Stimulated activated CD4-positive, alpha-beta T cell treated with anti-CD3 and anti-CD28 coated beads, TNF-alpha, amount 100 ng/mL, for 48 hours (primary cell): Measurements from ENCODE around the gene HCK.

Experiments used
- DNase-seq, 3 donors: peaks; one replicate each; pipeline ENCODE4 v3.0.0-alpha.2; 2020; ENCODE audit warnings: low read depth in 3 of 3

Gene HCK

DNA sequence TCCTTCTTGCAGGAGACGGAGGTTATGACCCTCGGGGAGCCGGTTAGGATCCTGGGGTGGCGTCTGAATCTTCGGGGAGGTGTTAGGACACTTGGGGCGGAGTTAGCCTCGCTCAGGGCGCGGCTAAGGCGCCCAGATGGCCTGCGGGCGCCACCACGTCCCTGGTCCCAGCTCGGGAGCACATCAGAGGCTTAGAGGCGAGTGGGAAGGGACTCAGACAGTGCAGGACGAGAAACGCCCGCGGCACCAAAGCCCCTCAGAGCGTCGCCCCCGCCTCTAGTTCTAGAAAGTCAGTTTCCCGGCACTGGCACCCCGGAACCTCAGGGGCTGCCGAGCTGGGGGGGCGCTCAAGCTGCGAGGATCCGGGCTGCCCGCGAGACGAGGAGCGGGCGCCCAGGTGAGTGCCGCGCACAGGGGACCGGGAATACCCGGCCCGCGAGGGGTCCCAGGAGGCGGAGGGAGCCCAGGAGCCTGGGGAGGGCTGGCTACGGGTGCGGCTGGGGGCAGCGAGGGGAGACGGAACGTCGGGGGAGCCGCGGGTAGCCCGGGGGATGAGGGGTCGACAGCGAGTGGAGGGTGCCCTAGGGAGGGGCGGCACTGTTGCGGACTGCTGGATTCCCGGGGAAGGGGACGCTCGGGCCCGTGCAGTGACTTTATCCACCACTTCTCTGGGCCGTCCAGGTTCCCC lies at the start of gene HCK:
HCK (plus strand) TSS at position 153 of the 688 bp plus-strand sequence.
- DNase-seq: no peak

DNA sequence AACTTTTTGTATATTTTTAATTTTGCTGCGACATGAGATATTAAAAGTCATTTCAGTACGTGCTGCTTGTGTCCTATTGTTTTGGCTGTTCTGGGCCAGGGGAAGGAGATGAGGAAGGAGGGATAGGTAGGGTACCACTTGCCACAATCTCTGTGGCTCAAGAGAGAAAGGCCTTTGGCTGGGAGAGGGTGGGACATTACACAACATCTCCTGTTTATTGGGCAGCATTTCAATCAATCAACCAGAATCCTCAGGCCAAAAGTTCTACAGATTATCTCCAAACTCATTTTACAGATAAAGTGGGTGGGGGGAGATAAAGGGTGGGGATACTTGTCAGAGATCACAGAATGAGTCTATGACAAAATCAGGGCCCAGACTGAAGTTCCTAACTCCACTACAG lies 48.7 kb upstream of the HCK start:
- DNase-seq: no peak

DNA sequence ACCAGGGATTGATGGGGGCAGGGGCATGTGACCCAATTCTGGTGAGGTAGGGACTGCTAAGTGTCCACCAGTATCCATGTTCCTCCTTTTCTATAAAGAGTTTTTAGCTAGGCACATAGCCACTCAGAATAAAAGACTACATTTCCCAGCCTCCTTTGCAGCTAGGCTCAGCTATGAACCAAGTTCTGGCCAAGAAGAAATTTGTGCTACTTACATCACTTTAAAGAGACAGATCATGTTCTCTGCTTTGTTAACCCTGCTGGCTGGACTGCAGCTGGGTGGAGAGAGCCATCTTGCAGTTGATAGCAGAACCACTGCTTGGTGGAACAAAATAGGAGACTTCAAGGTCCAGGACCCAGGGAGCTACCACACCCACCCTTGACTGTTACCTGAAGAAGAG lies 47.1 kb upstream of the HCK start:
- DNase-seq: no peak

DNA sequence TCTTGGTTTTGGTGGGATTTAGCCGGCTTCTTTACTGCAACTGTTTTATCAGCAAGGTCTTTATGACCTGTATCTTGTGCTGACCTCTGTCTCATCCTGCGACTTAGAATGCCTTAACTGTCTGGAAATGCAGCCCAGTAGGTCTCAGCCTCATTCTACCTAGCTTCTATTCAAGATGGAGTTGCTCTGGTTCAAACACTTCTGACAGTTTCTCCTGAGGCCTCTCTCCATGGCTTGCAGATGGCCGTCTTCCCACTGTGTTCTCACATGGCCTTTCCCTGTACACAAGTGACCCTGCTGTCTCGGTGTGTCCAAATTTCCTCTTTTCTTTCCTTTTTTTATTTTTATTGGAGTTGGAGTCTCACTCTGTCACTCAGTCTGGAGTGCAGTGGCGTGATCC lies 46.0 kb upstream of the HCK start:
- no peak for DNase-seq

DNA sequence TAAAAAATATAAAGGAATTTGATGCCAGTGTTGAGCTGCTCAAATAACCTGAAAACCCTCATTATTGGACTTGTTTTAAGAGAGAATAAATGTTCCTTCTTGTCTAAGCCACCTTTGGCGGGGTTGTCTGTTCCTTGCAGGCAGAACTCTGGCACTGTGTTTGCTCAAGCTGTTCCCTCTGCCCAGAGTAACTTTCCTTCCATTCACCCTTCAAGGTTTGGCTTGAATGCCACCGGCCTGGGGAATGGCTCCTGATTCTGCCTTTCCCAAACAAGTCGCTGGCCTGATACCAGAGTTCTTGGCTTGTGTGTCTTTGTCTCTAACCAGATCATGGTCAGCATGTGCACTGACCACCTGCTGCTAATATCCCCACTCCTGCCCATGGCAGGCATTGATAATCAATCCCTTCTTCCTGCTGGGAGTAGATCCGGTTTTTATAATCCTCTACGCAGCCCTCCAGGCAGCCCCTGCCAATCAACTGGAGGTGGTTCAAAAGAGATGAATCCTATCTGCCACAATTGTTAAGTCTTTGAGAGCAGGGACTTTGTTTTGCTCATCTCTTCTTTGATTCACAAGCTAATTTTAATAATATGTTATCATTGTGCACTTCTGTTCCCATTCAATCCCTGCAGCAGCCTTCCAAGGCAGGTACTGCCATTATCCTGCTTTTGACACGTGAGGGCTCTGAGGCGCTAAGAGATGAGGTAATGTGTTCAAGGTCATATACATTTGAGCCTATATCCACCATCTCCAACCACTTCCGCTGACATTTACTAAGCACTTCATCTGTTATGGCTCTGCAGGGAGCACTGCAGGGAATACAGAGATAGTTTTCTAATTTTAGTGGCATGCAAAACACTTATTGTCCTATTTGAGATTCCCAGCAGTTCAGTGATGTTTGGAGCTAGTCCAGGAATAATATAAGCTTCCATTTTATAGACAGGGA lies 44.9 kb upstream of the HCK start:
- no peak for DNase-seq

DNA sequence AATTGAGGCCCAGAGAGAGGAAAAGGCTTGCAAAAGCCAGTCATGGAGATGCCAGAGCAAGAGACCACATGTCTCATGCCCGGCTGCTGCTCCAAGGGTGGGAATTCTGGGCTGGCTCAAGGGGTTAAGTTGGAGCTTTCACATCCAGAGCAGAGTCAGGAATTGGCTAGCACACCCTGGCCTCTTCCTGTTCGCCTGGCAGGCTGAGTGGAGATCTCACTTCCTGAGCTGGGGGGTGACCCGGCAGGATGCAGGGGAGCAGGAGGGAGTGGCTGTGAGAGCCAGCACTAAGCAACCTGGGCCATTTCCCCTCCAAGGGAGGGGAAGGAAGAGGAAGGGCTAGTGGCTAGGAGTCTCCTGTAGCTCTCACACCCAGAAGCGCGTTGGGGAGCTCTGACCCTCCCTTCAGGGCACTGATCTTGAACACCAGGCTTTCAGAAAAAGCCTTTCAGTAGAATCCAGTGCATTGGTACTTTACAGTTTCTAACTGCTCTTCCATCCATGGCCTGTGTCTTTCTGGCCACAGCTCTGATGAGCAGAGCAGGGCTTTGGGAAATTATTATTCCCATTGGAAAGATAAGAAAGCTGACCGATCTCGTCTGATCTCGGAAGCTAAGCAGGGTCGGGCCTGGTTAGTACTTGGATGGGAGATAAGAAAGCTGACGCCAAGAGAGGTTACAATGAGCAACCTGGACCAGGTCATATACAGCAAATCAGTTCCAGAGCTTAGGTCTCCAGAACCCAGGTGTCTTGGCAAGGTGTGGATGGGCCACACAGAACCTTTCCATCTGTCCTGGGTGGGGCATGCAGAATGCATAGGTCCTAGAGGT lies 44.0 kb upstream of the HCK start:
- DNase-seq: no peak

DNA sequence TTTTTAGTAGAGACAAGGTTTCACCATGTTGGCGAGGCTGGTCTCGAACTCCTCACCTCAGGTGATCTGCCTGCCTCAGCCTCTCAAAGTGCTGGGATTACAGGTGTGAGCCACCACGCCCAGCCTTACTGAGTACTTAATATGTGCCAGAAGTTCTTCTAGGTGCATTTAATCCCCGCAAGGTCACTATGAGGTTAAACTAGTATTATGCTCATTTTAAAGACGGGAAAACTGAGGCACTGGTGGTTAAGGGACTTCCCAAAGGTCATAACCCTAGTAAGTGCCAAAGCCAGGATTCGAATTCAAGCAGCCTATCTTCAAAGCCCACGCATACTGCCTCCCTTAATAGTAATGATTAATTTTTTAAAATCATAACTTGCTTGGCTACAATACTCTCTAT lies 42.5 kb upstream of the HCK start:
- no peak for DNase-seq

DNA sequence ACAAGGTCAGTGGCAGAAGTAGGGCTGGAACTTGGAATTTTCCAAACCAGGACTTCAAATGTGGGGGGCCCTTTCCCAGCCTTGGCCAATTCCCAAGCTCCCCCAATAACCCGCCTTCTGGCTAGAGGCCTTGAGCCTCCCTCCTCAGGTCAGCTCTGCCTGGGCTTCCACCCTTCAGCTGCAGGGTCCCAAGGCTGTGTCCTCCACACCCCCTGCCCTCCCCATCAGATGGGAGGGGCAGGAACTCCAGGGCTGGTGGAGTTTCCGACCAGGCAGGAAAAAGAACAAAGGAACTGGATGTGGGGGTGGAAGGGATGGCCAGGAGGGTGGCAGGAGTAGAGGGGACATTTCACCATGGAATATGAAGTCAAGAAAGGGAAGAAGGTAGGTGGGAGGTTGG lies 41.9 kb upstream of the HCK start, which contains the start of gene CCM2L:
CCM2L (plus strand) TSS at position 338 of the 400 bp plus-strand sequence; CDS start at position 355, 17 bp downstream.
- DNase-seq: no peak

DNA sequence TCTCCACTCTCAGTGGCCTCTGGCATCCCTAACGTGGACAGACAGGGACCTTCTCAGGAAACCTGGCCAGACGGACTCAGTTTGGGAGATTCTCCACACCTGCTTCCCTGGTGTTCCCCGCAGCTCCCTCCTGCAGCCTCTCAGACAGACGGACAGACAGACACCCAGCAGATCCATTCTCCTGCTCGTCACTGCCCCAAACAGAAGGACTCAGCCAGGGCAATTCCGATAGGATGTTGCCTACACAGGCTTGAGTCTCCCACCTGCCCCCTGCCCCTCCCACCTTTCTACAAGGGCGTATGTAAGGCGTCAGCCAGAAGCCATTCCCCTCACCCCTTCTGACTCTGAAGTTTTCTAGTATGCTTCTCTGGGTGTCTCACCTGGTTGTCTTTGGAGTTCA lies 41.4 kb upstream of the HCK start:
- no peak for DNase-seq

DNA sequence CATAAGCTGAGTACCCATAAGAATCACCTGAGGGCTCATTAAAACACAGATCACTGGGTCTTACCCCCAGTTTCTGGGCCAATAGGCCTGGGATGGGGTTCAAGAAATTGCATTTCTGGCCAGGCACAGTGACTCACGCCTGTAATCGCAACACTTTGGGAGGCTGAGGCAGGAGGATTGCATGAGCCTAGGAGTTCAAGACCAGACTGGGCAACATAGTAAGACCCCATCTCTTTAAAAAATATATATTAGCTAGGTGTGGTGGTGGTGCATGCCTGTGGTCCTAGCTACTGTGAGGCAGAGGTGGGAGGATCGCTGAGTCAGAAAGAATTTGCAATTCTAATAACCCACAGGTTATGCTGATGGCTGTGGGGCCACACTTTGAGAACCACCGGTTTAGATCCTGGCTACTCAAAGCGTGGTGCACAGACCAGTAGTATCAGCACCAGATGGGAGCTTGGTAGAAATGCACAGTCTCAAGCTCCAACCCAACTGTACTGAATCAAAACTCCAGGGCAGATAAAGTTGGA lies 39.8 kb upstream of the HCK start:
- no peak for DNase-seq

DNA sequence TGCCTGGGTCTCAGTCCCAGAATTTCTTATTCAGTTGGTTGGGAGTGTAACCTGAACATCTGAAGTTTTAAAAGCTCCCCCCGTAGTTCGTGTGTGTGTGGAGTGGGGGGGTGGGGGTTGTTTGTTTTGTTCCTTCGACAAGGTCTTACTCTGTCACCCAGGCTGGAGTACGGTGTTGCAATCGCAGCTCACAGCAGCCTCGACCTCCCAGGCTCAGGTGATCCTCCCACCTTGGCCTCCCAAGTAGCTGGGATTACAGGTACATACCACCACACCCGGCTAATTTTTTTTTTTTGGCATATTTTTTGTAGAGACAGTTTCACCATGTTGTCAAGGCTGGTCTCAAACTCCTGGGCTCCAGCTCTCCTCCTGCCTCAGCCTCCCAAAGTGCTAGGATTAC lies 38.7 kb upstream of the HCK start:
- no peak for DNase-seq

DNA sequence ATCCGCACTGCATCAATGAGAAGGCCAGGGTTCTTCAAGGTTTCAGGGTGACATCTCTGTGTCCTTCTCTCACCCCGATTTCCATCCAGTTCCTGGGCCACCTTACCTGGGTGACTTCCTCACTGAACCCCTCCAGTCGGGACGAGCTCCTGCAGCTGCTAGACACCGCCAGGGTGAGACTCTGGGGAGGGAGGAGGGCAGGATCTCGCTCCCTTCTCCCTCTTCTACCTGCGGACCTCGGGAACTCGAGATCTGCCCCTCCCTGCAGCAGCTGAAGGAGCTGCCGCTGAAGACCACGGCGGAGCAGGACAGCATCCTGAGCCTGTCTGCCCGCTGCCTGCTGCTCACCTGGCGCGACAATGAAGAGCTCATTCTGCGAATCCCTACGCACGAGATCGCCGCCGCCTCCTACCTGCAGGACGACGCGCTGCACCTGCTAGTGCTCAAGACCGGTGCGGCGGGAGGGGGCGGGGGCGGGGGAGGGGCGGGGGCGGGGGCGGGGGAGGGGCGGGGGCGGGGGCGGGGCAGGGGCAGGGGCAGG lies 34.3 kb upstream of the HCK start:
- DNase-seq: no peak

DNA sequence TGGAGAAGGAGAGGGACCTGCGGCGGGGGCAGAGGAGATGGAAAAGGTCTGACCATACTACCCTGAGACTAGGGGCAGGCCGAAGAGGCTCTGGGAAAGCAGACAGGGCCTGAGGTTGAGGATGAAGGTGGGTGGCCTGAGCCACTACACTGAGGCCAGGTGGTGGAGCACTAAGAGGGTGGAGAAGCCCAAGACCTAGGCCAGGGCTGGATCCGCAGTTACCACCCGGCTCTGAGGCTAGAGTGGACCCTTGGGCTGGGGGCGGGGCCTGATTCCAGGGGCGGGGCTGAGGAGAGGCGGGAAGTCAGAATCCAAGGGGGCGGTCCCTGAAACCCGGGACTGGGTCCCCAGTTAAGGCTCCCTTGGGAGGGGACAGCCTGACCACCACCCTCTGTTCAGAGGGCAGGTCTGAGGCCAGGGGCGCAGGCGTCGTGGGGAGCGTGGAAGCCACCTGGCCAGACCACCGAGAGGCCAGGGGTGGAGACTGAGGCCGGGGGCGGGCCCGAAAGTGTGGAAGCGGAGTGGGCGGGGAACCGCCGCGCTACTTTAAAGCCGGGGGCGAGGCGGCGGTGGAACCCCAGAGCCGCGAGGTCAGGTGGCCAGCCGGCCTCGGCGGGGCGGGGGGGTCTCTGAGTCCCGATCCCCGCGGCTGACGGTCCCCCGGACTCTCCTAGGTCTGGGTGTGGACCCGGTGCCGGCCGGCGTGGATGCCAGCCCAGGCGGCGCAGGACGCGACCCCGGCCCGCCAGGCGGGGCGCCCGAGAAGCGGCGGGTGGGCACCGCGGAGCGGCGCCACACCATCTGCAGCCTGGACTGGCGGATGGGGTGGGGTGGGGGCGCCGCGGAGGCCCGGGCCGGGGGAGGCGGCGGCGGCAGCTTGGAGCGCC lies 33.5 kb upstream of the HCK start:
- DNase-seq: peak; percentile 24 to 49 (median 25)

DNA sequence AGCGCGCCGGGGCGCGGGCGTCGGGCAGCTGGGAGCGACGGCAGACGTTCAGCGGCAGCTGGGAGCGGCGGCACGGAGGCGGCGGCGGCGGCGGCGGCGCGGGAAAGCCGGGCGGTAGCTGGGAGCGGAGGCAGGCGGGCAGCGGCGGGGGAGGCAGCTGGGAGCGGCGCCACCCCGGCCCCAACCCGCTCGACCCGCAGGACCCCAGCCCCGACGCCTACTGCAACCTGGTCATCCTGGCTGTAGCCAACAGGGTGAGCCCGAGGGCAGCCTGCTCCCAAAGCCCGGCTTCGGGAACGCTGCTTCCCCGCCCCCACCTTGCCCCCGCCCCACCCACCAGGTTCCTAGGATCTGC lies 32.9 kb upstream of the HCK start:
- DNase-seq: no peak

DNA sequence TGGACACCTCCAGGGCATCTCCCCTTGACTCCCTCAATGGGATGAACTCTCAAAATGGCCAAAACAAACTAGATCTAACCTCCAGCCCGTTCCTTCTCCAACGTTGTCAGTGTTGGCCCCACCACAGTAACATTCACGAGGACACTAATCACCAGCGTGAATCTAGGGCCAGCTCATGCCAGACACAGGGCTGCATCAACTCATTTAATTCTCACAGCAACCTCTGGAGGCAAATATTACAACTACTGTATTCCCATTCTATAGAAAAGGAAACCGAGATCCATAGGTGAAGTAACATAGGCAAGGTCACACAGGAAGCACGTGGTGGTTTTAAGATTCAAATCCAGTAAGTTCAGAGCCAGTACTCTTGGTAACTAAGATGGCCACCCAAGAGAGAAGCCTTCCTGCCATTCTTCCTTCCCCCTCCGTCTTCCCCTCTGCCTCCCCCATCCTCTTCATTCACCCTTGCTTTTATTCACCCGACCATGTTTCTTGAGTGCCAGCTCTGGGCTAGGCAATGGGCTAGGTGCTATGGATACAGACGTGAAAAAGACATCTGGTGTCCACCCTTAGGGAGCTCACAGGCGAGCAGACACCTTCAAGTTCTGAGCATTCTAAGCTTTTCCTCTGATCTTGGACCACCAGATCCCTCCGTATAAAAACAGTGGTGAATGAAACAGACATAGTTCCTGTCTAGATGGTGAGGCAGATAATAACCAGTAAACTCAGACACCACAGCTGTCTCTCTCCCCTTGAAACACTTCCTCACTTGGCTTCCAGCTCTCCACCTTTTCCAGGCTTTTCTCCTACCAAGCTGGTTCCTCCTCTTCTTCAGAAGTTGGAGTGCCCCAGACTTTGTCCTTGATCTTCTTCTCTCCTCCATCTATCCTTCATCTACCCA lies 32.2 kb upstream of the HCK start:
- no peak for DNase-seq

DNA sequence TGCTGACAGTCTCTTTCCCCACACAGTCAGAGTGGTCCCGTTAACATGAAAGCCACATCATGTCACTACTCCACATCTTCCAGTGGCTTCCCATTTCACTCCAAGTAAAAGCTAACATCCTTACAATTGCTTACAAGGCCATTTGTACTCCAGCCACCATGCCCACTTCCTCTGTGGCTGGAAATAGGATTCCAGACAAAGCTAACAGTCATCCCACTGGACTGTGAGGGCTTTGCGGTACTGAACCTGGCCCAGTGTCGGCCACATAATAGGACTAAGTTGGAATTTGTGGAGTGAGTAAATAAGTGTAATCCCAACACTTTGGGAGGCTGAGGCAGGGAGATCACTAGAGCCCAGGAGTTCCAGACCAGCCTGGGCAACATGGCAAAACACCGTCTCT lies 31.0 kb upstream of the HCK start:
- DNase-seq: no peak

DNA sequence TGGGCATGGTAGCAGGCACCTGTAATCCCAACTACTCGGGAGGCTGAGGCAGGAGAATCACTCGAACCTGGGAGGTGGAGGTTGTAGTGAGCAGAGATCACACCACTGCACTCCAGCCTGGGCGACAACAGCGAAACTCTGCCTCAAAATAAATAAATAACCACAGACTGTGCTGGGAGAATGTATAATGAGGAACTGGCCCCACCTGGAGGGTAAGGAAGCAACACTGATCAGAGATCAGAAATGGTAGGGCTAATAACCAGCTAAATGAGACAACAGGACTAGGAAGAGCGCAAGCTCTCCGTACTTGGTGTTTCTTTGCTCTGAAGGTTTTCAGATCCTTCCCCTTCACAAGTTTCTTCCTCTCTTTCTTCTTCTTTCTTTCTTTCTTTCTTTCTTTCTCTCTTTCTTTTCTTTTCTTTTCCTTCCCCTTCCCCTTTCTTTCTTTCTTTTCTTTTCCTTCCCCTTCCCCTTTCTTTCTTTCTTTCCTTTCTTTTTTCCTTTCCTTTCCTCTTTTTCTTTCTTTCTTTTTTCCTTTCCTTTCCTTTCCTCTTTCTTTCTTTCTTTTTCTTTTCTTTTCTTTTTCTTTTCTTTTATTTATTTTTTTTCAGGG lies 27.3 kb upstream of the HCK start:
- no peak for DNase-seq

DNA sequence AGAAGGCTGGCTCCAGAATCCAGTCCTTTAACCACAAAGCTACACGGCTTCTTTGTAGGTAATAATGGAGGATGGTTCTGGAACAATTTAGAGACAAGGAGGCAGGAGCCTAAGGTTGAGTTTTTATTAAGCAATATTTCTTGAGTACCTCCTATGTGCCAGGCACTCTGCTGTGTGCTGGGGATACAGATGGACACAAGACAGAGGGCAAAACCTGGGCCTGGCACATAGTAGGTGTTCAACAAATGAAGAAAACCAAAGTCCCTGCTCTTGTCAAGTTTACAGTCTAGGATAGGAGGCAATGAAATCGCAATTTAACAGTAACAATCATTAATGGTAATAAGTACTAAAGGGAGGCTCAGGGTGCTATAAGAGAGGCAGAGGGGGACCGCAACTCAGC lies 24.4 kb upstream of the HCK start:
- no peak for DNase-seq
